Naive thymus-derived CD8-positive, alpha-beta T cell (primary cell): ENCODE data around the gene USP9X. TPM values are rescaled to one million over a fixed set of nuclear protein-coding genes. Genes with fewer than 3 reads are reported as not detected.
"Not testable (repeated sequence)": the region's sequence is repeated elsewhere in the genome, so short reads cannot be mapped to it uniquely, and the experiment has no call there.

ENCODE experiments used
- ATAC-seq, 2 donors: fragments of 150-1000 bp; cut with Tn5 transposase in 1 of 2; sonication (Bioruptor Pico), chemical (Tn5 transposase) in 1 of 2; 1 replicate in 1 of 2; 2 replicates in 1 of 2; pipeline ENCODE4 v1.10.0; 2021; ENCODE audit warnings: mild to moderate bottlenecking in 2 of 2, moderate library complexity in 2 of 2
- POLR2A ChIA-PET: fragments of 350-600 bp; sonication (Branson Sonifier 250); formaldehyde crosslinking; loops from one replicate; lab custom pipeline; 2021; ENCODE audit warnings: antibody characterized with exemption; lab: Charles Lee
- DNase-seq, 10 donors: peaks; one replicate each; pipeline versions ENCODE4 v3.0.0 to v3.0.0-alpha.2; 2020 to 2022
- H3K27ac Mint-ChIP-seq, 10 donors: one replicate each; pipeline ENCODE4 v1.8.0; 2020 to 2022; ENCODE audit warnings: mild to moderate bottlenecking in 10 of 10, mixed read lengths in 10 of 10, moderate library complexity in 4 of 10, inconsistent platforms in 1 of 10
- H3K27me3 Mint-ChIP-seq, 5 donors: one replicate each; pipeline ENCODE4 v1.8.0; 2021 to 2022; ENCODE audit warnings: mixed read lengths in 5 of 5
- H3K36me3 Mint-ChIP-seq, 3 donors: one replicate each; pipeline ENCODE4 v1.8.0; 2020 to 2022; ENCODE audit warnings: mixed read lengths in 3 of 3, mild to moderate bottlenecking in 2 of 3, inconsistent platforms in 1 of 3
- H3K4me1 Mint-ChIP-seq, 4 donors: one replicate each; pipeline ENCODE4 v1.8.0; 2021 to 2022; ENCODE audit warnings: mixed read lengths in 4 of 4
- H3K4me3 Mint-ChIP-seq, 10 donors: one replicate each; pipeline ENCODE4 v1.8.0; 2020 to 2022; ENCODE audit warnings: mild to moderate bottlenecking in 10 of 10, mixed read lengths in 10 of 10, moderate library complexity in 6 of 10, inconsistent platforms in 1 of 10
- H3K9me3 Mint-ChIP-seq, 9 donors: one replicate each; pipeline ENCODE4 v1.8.0; 2020 to 2022; ENCODE audit warnings: mixed read lengths in 9 of 9, mild to moderate bottlenecking in 3 of 9, inconsistent platforms in 1 of 9, moderate library complexity in 1 of 9
- polyA plus RNA-seq, 3 donors: library from polyadenylated mRNA; unstranded; fragments of 300-500 nt; fragmentation: Illumina TruSeq; gene quantifications; one replicate each; pipeline ENCODE4 v1.2.3, GENCODE V29; 2021
- total RNA-seq, 8 experiments: library from RNA in 2 of 8; stranded (reverse) in 2 of 8; gene quantifications; one replicate each; pipeline ENCODE4 v1.2.3 and lab custom pipeline; 2021 to 2026

USP9X gene, protein sequence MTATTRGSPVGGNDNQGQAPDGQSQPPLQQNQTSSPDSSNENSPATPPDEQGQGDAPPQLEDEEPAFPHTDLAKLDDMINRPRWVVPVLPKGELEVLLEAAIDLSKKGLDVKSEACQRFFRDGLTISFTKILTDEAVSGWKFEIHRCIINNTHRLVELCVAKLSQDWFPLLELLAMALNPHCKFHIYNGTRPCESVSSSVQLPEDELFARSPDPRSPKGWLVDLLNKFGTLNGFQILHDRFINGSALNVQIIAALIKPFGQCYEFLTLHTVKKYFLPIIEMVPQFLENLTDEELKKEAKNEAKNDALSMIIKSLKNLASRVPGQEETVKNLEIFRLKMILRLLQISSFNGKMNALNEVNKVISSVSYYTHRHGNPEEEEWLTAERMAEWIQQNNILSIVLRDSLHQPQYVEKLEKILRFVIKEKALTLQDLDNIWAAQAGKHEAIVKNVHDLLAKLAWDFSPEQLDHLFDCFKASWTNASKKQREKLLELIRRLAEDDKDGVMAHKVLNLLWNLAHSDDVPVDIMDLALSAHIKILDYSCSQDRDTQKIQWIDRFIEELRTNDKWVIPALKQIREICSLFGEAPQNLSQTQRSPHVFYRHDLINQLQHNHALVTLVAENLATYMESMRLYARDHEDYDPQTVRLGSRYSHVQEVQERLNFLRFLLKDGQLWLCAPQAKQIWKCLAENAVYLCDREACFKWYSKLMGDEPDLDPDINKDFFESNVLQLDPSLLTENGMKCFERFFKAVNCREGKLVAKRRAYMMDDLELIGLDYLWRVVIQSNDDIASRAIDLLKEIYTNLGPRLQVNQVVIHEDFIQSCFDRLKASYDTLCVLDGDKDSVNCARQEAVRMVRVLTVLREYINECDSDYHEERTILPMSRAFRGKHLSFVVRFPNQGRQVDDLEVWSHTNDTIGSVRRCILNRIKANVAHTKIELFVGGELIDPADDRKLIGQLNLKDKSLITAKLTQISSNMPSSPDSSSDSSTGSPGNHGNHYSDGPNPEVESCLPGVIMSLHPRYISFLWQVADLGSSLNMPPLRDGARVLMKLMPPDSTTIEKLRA (N-terminal part only)
- total RNA-seq (10 to 100 TPM; 68.7 to 75.4 TPM), polyA plus RNA-seq (10 to 100 TPM; 20.0 to 27.1 (median 23.9) TPM), total RNA-seq (lab: John Stamatoyannopoulos, UW) (187 to 423 (median 296) reads per million in 6 experiments)

DNA sequence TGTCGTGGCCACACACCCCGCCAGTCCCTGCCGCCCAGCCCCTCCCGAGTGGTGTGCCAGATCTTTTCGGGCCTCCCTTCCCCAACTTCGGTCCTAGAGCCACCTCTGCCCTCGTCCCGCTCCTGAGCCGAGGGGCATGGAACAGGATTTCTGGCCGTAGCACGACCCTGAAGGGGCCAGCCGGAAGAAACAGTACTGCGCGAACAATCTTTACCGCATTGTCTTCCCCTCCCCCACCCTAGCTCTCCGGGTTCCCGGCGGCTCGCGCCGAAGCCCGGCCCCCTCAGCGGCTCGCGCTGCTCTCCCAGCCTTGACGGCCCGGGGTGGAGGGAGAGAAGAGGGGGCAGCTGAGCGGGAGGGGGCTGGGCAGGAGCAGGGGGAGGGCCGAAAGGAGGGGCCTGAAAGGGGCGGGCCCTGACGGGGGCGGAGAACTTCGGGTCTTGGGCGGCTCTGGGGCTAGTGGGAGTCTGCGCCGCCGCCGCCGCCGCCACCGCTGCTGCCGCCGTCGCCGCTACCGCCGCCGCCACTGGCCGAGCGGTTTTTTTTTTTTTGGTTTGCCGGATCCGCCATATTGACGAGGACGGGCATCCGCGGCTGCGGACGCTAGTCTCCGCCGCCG lies at the start of gene USP9X:
TSS of gene USP9X (plus strand) at position 553 of the 619 bp plus-strand sequence. CDS start 38,184 bp downstream, outside the sequence.
- POLR2A ChIA-PET: interaction anchor here (0.6 to 3.7 kb wide), 18 partner anchors 12 to 987 kb away, joined by 3 to 34 read pairs (median 4); partner anchors contain the start of genes BCOR, DDX3X and MED14
- ATAC-seq (peak; percentile 67 to 70), DNase-seq (peak in 9 of 10 donors; percentile 78 to 95 (median 85))
- Mint-ChIP-seq H3K36me3 (peaks cover 0 to 17% (median 0%) of the 10 kb centered on the region in 3 donors), H3K27ac (peak within 1 kb of the TSS; percentile 98 to 100 (median 100)), H3K9me3 (peaks cover 0 to 1% (median 0%) of the 10 kb centered on the region in 9 donors), H3K4me3 (peak within 1 kb of the TSS; percentile 89 to 97 (median 92)), H3K4me1 (peaks cover 4 to 34% (median 16%) of the 10 kb centered on the region in 4 donors), H3K27me3 (no peaks in the 10 kb centered on the region)

DNA sequence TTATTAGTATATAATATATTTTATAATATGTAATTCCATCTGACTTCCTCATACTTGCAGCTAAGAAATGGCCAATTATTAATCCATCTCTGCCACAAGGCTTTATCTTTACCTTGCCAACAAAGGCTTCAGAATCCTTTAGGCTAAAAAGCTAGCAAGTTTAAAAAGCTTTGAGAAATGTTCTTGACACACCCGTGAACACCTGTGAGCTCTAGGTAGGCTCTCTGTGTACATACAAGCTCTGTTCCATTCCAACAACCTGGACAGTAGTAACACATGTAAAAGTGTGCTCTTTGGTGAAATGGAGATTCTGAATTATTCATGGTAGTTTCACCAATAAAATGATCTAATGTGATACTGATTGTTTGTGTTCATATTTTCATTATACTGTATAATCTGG lies 49.7 kb upstream of the USP9X start:
- POLR2A ChIA-PET: no interaction called here
- Mint-ChIP-seq H3K36me3 (no peaks in the 10 kb centered on the region), H3K4me3 (no peak overlapping the region), H3K4me1 (no peaks in the 10 kb centered on the region), H3K27me3 (no peaks in the 10 kb centered on the region), H3K9me3 (peaks cover 0 to 3% (median 0%) of the 10 kb centered on the region in 9 donors), H3K27ac (no peak overlapping the region)
- ATAC-seq (no peak), DNase-seq (no peak)

DNA sequence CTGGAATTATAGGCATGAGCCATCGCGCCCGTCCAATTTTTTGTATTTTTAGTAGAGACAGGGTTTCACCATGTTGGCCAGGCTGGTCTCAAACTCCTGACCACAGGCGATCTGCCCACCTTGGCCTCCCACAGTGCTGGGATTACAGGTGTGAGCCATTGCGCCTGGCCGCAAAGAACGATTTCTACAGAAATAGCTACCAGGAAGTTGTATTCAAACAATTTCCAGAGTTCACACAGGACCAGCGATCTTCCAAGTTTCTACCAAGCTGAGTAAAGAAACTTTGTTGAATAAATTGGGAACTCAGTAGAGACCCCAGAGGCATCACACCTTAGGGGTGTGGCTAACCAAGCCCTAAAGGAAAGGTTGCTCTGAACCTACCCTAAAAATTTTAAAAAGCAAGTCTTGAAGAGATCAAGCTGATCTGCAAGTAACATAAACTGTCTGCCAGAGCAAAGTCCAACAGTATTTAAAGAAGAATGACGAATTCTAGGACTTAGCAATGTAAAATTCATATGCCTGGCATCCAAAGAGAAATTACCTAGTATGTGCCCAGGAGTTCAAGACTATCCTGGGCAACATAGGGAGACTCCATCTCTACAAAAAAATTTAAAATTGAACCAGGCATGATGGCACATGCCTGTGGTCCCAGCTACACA lies 48.4 kb upstream of the USP9X start:
- peaks cover 0 to 3% (median 0%) of the 10 kb centered on the region in 9 donors for H3K9me3 Mint-ChIP-seq
- H3K27ac Mint-ChIP-seq: no peak overlapping the region
- no peaks in the 10 kb centered on the region for H3K36me3 Mint-ChIP-seq
- ATAC-seq (no peak), DNase-seq (no peak)
- no peaks in the 10 kb centered on the region for H3K27me3 Mint-ChIP-seq
- no peak overlapping the region for H3K4me3 Mint-ChIP-seq
- H3K4me1 Mint-ChIP-seq: no peaks in the 10 kb centered on the region
- POLR2A ChIA-PET: no interaction called here

DNA sequence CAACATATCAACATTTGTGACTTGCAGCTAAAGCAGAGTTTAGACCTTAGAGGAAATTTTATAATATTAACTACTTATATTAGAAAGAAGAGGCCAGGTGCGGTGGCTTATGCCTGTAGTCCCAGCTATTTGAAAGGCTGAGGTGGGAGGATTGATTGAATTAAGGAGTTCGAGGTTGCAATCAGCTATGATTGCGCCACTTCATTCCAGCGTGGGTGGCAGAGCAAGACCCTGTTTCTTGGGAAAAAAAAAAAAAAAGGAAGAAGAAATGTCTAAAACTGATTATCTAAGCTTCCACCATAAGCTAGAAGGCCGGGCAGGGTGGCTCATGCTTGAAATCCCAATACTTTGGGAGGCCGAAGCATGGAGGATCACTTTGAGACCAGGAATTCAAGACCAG lies 42.0 kb upstream of the USP9X start:
- no peak for DNase-seq
- Mint-ChIP-seq H3K4me3 (no peak overlapping the region), H3K27ac (no peak overlapping the region), H3K36me3 (no peaks in the 10 kb centered on the region), H3K27me3 (no peaks in the 10 kb centered on the region), H3K4me1 (peaks cover 0 to 6% (median 2%) of the 10 kb centered on the region in 4 donors), H3K9me3 (no peaks in the 10 kb centered on the region)
- POLR2A ChIA-PET: no interaction called here
- ATAC-seq: no peak

DNA sequence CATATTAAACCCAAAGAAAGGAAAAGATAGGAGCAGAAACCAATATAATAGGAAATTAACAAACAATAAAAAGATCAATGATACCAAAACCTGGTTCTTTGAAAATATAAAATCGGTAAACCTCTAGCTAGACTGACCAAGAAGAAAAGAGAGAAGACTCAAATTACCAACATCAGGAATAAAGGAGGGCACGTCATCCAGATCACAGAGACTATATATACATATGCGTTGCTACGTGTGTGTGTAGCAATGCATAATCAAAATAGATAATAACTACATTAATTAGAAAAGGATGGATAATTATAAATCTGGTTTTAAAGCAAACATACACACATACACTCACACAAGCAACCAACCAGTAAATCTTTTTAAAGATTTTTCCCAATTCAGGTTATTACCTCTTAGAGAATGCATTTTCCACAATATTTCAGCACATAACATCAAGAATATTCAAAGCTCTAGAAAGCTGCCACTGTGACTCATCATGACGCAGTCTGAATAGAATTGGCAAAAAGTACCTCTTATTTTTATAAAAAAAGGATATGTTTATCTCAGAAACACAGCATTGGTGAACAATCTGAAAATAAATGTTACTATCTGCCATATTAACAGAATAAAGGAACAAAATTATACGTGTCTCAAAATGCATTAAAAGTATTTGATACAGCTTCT lies 41.4 kb upstream of the USP9X start:
- H3K4me1 Mint-ChIP-seq: peaks cover 0 to 6% (median 2%) of the 10 kb centered on the region in 4 donors
- no peak overlapping the region for H3K27ac Mint-ChIP-seq
- no peaks in the 10 kb centered on the region for H3K27me3 Mint-ChIP-seq
- ATAC-seq (no peak), DNase-seq (no peak)
- POLR2A ChIA-PET: no interaction called here
- H3K4me3 Mint-ChIP-seq: no peak overlapping the region
- H3K9me3 Mint-ChIP-seq: no peaks in the 10 kb centered on the region
- no peaks in the 10 kb centered on the region for H3K36me3 Mint-ChIP-seq

DNA sequence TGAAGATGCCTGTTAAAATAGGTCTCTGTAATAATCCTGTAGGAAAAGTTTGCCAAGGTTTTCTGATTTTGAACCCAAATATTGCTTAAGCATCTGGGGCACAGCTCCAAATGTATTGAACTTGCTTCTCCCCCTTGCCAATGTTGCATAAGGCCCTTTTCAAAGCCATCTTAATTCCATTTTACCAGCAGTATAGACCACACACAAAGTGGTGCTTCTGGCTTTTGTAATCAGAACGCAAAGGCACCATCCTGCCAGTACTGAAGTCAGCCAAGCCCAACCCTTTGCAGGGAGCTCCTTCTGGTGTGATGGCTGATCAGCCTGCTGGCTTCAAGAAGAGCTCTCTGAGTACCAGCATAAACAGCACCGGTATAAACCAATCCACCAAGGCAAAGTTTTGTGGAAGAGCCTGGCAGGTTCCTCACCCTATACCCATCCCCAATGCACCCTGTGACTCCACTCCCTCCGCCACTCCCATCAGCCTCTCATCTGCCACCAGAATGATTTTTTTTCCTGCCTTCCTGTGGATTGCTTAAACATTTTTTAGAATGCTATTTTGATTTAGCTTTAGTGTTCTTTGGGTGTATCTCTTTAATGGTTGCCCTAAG lies 39.2 kb upstream of the USP9X start:
- Mint-ChIP-seq H3K4me3 (no peak overlapping the region), H3K27ac (no peak overlapping the region), H3K27me3 (no peaks in the 10 kb centered on the region), H3K36me3 (no peaks in the 10 kb centered on the region), H3K9me3 (no peaks in the 10 kb centered on the region), H3K4me1 (peaks cover 0 to 6% (median 2%) of the 10 kb centered on the region in 4 donors)
- ATAC-seq (no peak), DNase-seq (no peak)
- POLR2A ChIA-PET: no interaction called here

DNA sequence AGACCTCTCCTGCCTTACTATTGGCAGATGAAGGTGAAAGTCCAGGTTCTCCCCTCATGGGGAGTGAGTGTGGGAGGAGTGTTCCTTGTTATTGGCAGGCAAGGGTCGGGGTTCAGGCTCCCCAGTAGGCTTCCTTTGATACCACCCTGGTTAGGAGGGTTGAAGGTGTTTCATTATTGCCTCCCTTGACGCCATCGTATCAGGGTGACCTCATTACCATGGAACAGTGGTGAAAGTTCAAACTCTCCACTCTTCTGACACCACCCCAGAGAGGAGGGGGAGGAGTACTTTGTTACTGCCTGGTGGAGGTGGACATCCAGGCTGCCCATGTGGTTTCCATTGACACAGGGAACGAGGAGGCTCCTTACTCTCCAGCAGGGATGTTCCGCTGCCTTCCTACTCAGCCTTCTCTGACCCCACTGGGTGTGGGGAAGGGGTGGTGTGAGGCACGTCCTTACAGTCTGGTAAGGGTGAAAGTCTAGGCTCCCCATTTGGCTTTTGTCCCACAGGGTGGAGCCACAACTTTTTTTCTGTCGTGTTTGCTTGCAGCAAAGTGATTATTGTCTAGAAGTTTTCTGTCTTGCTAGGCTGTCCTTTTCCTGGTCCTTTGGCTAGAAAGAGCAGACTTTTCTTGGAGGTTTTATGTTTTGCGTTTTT lies 37.2 kb upstream of the USP9X start:
- no peak overlapping the region for H3K27ac Mint-ChIP-seq
- POLR2A ChIA-PET: no interaction called here
- DNase-seq (no peak), ATAC-seq (no peak)
- H3K9me3 Mint-ChIP-seq: no peaks in the 10 kb centered on the region
- H3K27me3 Mint-ChIP-seq: no peaks in the 10 kb centered on the region
- no peaks in the 10 kb centered on the region for H3K36me3 Mint-ChIP-seq
- H3K4me3 Mint-ChIP-seq: no peak overlapping the region
- peaks cover 0 to 6% (median 2%) of the 10 kb centered on the region in 4 donors for H3K4me1 Mint-ChIP-seq

DNA sequence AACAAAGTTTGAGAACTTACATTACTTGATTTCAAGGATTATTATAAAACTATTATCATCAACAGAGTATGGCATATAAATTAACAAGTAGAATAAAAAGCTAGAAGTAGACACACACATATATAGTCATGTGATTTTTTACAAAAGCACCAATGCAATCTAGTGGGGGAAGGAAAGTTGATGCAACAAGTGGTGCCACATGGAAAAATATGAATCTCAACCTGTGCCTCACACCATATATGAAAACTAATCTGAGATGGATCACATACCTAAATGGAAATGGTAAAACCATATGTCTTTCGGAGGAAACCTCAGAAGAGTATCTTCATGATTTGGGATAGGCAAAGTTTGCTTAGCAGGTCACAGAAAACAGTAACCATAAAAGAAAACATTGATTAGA lies 34.9 kb upstream of the USP9X start:
- Mint-ChIP-seq H3K27ac (no peak overlapping the region), H3K27me3 (no peaks in the 10 kb centered on the region), H3K9me3 (no peaks in the 10 kb centered on the region), H3K4me1 (peaks cover 0 to 6% (median 2%) of the 10 kb centered on the region in 4 donors), H3K4me3 (no peak overlapping the region), H3K36me3 (no peaks in the 10 kb centered on the region)
- POLR2A ChIA-PET: no interaction called here
- DNase-seq (no peak), ATAC-seq (no peak)

DNA sequence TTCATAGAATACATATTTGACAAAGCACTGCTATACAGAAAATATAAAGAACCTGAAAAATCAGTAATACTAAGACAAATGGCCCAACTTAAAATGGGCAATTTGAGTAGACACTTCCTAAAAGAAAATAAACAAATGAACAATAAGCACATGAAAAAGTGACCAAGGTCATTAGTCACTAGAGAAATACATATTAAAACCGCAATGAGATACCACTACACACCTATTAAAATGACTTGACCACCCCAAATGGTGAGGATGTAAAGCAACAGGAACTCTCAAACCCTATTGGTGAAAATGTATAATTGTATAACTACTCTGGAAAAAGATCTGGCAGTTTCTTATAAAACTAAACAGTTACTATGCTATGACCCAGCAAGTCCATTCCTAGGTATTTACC lies 34.0 kb upstream of the USP9X start:
- DNase-seq (no peak), ATAC-seq (no peak)
- Mint-ChIP-seq H3K27me3 (no peaks in the 10 kb centered on the region), H3K27ac (no peak overlapping the region), H3K36me3 (no peaks in the 10 kb centered on the region), H3K4me1 (peaks cover 0 to 4% (median 2%) of the 10 kb centered on the region in 4 donors), H3K4me3 (no peak overlapping the region), H3K9me3 (peaks cover 0 to under 1% (median 0%) of the 10 kb centered on the region in 9 donors)
- POLR2A ChIA-PET: no interaction called here

DNA sequence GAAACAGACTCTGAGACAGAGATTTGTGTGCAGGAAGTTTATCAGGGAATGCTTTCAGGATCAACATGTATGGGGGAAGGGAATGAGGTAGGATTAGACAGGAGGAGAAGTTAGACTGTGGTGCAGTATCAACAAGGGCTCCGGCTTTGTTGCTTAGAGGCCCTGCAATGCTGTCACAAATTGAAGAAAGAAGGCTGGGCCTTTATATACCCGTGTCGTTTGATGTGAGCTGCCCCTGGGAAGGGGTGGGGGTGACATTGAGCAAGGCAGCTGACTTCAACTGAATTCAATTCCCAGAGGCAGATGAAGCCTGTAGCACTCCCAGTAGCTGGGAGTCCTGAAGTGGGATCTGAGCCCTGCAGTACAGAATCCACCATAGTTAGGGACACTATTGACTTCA lies 29.5 kb upstream of the USP9X start:
- no peaks in the 10 kb centered on the region for H3K27me3 Mint-ChIP-seq

DNA sequence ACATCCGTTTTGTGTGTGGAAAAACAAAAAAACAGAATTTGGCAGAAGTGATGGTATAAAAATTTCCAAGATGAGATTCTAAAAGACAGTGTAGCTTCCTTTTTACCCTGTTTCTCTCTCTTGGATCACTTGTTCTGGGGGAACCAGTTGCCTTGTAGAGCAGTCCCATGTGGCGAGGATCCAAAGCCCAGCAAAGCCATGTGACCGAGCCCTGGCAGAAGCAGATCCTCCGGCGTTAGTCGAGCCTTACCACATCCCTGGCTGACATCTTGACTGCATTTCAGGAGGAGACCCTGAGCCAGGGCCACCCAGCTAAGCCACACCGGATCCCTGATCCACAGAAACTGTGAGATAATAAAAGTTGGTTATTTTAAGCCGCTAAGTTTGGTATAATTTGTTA lies 22.0 kb upstream of the USP9X start:
- H3K9me3 Mint-ChIP-seq, DNase-seq, H3K27me3 Mint-ChIP-seq, H3K27ac Mint-ChIP-seq, H3K4me3 Mint-ChIP-seq, ATAC-seq, POLR2A ChIA-PET, H3K4me1 Mint-ChIP-seq, H3K36me3 Mint-ChIP-seq: not testable (repeated sequence)

More for the DNA sequence above, 29.5 kb upstream of the USP9X start:
- DNase-seq: no peak
- no peaks in the 10 kb centered on the region for H3K36me3 Mint-ChIP-seq
- H3K4me1 Mint-ChIP-seq: no peaks in the 10 kb centered on the region
- H3K27ac Mint-ChIP-seq: no peak overlapping the region
- no peak overlapping the region for H3K4me3 Mint-ChIP-seq
- ATAC-seq: no peak
- POLR2A ChIA-PET: no interaction called here
- H3K9me3 Mint-ChIP-seq: peaks cover 0 to 3% (median 0%) of the 10 kb centered on the region in 9 donors
